ENCODE results near the gene HPN.

DNA sequence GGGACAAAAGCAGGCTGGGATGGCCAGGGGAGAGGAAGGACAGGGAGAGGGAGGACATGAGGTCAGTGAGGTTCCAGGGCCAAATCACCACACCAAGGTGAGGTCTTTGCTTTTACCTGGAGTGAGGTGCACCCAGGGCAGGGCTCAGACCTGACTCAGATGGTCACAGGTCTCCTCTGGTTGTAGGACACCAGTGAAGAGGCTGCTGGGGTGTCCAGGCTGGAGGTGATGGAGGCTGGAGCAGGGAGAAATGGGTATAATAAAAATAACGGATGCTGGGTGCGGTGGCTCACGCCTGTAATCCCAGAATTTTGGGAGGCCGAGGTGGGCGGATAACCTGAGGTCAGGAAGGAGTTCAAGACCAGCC lies 34.5 kb upstream of the HPN start:
- TF ChIP-seq EZH2 (IDR thresholded peaks at IDR 0.05; ENCODE audit: borderline replicate concordance), result no peak
- TF ChIP-seq, protein P1, sequence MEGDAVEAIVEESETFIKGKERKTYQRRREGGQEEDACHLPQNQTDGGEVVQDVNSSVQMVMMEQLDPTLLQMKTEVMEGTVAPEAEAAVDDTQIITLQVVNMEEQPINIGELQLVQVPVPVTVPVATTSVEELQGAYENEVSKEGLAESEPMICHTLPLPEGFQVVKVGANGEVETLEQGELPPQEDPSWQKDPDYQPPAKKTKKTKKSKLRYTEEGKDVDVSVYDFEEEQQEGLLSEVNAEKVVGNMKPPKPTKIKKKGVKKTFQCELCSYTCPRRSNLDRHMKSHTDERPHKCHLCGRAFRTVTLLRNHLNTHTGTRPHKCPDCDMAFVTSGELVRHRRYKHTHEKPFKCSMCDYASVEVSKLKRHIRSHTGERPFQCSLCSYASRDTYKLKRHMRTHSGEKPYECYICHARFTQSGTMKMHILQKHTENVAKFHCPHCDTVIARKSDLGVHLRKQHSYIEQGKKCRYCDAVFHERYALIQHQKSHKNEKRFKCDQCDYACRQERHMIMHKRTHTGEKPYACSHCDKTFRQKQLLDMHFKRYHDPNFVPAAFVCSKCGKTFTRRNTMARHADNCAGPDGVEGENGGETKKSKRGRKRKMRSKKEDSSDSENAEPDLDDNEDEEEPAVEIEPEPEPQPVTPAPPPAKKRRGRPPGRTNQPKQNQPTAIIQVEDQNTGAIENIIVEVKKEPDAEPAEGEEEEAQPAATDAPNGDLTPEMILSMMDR (IDR thresholded peaks at IDR 0.05; ENCODE audit: poor library complexity), result no peak
